NOMO-1 treated with DMSO at 0.1 percent for 48 hours (cell line): Measurements from ENCODE around the gene FAM9A.
"Not testable (repeated sequence)": the region's sequence is repeated elsewhere in the genome, so short reads cannot be mapped to it uniquely, and the experiment has no call there.

Experiments
- DNase-seq: peaks from one replicate; lab custom pipeline; 2025; ENCODE audit not compliant: unreplicated experiment; lab: John Stamatoyannopoulos, UW

The FAM9A gene

GRCh38 chrX:8805046-8805445 lies 3.9 kb upstream of the FAM9A start:
- DNase-seq: no peak

GRCh38 chrX:8803326-8803725 lies 2.1 kb upstream of the FAM9A start:
- no peak for DNase-seq

GRCh38 chrX:8800351-8800750 lies 832 bp downstream of the FAM9A start:
- not testable (repeated sequence) for DNase-seq

GRCh38 chrX:8799281-8799680 lies 1.9 kb downstream of the FAM9A start:
- DNase-seq: not testable (repeated sequence)

- DNase-seq: not testable (repeated sequence)
These were observed 2.5 kb downstream of the FAM9A start for GRCh38 chrX:8798702-8799101.

- DNase-seq: not testable (repeated sequence)
These were observed 14.1 kb downstream of the FAM9A start for GRCh38 chrX:8787119-8787518.

GRCh38 chrX:8784162-8784561 lies 17.0 kb downstream of the FAM9A start:
- no peak for DNase-seq

GRCh38 chrX:8783714-8784098 lies 17.5 kb downstream of the FAM9A start:
- no peak for DNase-seq

GRCh38 chrX:8783097-8783713 lies 18.0 kb downstream of the FAM9A start:
- peak; percentile 3 for DNase-seq

- DNase-seq: no peak
These were observed 18.6 kb downstream of the FAM9A start for GRCh38 chrX:8782595-8782994.

- not testable (repeated sequence) for DNase-seq
These were observed 19.3 kb downstream of the FAM9A start for GRCh38 chrX:8781921-8782320.

- DNase-seq: no peak
These were observed 28.1 kb downstream of the FAM9A start for GRCh38 chrX:8773117-8773516.

- no peak for DNase-seq
These were observed 41.2 kb downstream of the FAM9A start for GRCh38 chrX:8760021-8760420.

GRCh38 chrX:8758706-8759105 lies 42.5 kb downstream of the FAM9A start:
- DNase-seq: not testable (repeated sequence)

- DNase-seq: not testable (repeated sequence)
These were observed 43.4 kb downstream of the FAM9A start for GRCh38 chrX:8757609-8758389.

- no peak for DNase-seq
These were observed 45.4 kb downstream of the FAM9A start for GRCh38 chrX:8755813-8756212.

GRCh38 chrX:8755116-8755515 lies 46.1 kb downstream of the FAM9A start:
- DNase-seq: peak; percentile 58

GRCh38 chrX:8749697-8750096 lies 51.5 kb downstream of the FAM9A start:
- DNase-seq: no peak

- peak; percentile 14 for DNase-seq
These were observed 52.3 kb downstream of the FAM9A start for GRCh38 chrX:8748855-8749254.

- peak; percentile 52 for DNase-seq
These were observed 58.0 kb downstream of the FAM9A start for GRCh38 chrX:8743126-8743732.

GRCh38 chrX:8741981-8742380 lies 59.2 kb downstream of the FAM9A start:
- peak; percentile 86 for DNase-seq
